Transverse colon (tissue), 3 donors: Measurements from ENCODE around the gene SMIM14.

Experiments
- EP300 ChIP-seq: sonication (generic); formaldehyde crosslinking; IDR thresholded peaks from one replicate; pipeline ENCODE4 v1.6.1; 2017; ENCODE audit warnings: antibody characterized with exemption, low read depth
- POLR2A ChIP-seq: fragments of 450-650 bp; IDR thresholded peaks from one replicate; pipeline ENCODE4 v1.6.1; 2016; ENCODE audit warnings: antibody characterized with exemption, mild to moderate bottlenecking, moderate library complexity
- TF ChIP-seq, protein P1 (sequence below), 5 experiments: fragments of 200-600 bp in 3 of 5; fragments of 450-650 bp in 2 of 5; sonication (generic) in 3 of 5; IDR thresholded peaks; 1 replicate in 2 of 5; 2 replicates in 3 of 5; pipeline ENCODE4 v1.5.1; 2016 to 2017; ENCODE audit warnings: antibody characterized with exemption in 5 of 5, inconsistent platforms in 3 of 5, mild to moderate bottlenecking in 2 of 5, moderate library complexity in 1 of 5

DNA sequence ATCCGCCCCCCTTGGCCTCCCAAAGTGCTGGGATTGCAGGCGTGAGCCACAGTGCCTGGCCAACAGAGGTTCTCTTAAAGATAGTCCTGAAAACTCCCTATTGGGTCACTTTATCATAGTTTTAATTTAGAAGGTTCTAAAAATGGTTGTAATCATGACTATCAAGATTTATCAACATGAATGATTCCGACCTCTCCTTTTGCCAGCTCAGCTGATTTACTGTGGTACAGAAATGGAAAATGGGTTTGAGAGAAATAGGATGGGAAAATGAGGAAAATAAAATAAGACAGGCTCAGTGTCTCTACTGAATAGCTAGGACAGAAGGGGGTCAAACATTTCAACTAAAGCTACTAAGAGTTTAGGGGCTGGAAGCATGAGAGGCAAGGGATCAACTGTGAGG, 83.2 kb downstream of the SMIM14 start:
- TF ChIP-seq, protein P1, sequence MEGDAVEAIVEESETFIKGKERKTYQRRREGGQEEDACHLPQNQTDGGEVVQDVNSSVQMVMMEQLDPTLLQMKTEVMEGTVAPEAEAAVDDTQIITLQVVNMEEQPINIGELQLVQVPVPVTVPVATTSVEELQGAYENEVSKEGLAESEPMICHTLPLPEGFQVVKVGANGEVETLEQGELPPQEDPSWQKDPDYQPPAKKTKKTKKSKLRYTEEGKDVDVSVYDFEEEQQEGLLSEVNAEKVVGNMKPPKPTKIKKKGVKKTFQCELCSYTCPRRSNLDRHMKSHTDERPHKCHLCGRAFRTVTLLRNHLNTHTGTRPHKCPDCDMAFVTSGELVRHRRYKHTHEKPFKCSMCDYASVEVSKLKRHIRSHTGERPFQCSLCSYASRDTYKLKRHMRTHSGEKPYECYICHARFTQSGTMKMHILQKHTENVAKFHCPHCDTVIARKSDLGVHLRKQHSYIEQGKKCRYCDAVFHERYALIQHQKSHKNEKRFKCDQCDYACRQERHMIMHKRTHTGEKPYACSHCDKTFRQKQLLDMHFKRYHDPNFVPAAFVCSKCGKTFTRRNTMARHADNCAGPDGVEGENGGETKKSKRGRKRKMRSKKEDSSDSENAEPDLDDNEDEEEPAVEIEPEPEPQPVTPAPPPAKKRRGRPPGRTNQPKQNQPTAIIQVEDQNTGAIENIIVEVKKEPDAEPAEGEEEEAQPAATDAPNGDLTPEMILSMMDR (IDR thresholded peaks at IDR 0.05) = no peak
- TF ChIP-seq EP300 (no peak), POLR2A (no peak)
